NCI-H510A (cell line): Measurements from ENCODE around the gene PPARGC1A.

ENCODE experiments used
- DNase-seq: peaks from one replicate; lab custom pipeline; 2025; lab: John Stamatoyannopoulos, UW

PPARGC1A gene

DNA sequence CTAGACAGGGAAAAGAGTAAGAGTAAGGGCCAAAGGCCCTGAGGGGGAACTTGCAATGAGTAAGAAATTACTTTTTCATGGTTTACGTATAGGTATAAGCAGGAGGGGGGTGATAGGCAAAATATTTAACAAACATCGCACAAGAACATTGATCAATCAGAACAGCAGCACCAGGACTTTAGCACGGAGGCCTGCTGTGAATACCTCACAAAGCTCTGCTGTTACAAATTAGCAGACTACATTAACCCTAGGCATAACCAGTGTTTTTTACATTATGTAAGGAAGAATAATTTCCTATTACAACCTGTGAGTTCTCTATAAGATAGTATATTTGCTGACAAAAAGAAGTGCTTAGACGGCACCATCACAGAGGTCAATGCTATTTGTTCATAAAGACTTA is 44.9 kb downstream of the PPARGC1A start:
- DNase-seq = no peak

DNA sequence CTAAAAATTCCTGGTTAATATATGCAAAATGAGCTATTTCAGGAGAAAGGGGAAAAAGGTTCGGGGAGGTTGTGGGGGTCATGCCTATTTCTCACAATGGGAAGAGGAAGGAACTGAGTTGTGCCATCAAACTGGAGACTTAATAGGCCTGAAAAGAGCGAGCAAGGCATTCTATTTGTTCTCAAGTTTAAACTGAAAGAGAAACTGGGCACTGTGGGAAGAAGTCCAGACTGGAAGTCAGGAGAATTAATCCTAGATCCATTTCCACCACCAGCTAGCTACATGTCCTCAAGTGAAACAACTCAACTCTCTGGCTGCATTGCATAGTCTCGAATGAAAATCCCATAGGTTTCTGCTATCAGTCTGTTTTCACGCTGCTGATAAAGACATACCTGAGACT is 50.6 kb downstream of the PPARGC1A start:
- DNase-seq = no peak

DNA sequence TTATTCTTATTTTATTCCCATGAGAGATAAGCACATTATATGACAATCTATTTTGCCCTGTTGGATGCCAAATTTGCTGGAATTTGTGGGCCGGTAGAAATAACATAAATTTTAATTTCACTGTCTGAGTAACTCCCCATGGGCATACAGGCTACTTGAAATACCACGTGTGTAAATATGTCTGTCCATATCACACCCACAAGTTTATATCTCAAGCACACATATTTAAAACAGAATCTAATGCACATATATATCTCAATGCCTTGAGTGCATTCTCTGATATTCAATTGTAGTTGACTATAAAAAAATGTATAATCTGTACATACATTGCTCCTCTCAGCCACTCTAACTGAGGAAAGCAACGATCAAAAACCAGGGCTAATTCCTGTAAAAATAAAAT is 51.2 kb downstream of the PPARGC1A start:
- DNase-seq = no peak

DNA sequence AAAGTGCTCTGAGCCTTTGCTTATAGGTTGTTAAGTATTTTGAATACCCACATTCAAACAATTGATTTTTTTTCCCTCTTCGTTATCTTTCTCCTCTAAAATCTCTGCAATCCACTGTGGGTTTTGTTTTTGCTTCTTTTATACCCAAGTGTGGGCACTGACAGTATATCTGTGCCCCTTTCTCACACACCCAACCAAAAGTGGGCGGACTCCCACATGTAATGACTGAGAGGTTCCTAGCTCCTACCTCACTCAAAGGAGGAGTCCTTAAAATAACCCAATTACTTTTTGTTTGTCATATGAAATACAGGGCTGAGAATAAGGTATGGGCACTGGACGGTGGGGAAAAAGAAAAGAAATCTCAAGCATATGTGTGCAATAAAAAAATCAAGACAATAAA is 51.7 kb downstream of the PPARGC1A start:
- DNase-seq = no peak

DNA sequence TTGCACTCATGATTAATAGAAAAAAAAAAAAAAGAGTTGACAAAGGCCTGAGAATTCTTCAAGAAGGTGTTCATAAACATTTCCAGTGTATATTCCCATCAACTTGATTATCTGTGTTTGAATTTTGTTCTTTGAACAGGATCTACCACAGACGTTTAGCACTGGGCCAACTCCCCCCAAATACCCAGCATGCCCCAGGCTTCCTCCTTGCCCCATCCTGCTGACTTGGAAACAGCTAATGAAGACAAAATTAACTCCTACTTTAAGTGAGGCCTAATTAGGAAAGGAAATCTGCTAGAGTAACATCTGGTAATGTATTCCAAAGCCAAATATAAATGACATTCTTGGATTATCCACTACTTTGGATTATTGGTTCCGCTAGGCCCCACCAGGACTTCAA is 52.5 kb downstream of the PPARGC1A start:
- no peak for DNase-seq

DNA sequence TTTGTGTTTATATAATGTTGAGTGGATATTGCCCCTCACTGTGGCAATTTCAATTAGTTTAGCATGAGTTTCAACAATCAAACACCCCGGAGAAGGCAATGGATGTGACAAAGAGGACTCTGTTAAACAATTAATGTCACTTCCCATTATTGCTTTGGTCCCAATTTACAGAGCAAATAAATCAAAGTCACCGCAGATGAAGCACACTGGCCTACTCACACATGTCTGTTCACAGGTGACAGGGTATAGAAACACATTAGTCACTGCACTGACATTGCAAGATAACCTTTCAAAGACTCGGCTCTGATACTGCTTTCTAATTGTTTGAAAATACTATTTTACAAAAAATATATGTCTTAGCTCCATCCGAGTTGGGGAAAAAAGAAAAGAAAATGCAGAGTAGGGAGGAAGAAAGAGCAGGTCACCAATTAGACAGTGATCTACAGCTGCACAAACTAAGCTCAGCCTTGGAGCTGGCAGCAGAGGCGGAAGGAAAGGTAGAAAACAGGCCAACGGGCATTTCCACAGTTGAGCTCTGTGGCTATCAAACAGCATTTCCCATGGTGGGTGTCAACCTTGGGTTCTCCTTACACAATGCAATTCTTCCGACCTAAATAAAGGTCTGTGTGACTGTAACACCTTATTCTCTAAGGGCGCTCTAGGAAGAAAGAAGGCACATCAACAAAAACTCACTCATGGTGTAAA is 53.9 kb downstream of the PPARGC1A start:
- DNase-seq = no peak

DNA sequence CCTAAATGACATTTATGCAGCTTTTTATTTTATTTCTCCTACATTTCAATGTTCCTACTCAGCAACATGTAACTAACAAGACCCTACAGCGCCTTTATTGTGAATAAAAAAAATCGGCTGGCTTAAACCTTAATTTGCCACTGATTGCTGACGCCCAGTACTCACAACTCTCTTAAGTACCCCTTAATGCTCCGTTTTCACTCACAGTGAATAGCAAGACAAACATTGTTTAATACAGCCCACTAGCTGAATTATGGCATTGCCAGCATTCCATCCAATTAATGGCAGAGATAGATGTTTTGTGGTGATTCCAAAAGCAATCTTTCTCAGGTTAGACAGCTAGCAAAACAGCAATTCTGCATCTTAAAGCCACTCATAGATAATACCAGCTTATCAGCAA is 61.1 kb downstream of the PPARGC1A start:
- no peak for DNase-seq

DNA sequence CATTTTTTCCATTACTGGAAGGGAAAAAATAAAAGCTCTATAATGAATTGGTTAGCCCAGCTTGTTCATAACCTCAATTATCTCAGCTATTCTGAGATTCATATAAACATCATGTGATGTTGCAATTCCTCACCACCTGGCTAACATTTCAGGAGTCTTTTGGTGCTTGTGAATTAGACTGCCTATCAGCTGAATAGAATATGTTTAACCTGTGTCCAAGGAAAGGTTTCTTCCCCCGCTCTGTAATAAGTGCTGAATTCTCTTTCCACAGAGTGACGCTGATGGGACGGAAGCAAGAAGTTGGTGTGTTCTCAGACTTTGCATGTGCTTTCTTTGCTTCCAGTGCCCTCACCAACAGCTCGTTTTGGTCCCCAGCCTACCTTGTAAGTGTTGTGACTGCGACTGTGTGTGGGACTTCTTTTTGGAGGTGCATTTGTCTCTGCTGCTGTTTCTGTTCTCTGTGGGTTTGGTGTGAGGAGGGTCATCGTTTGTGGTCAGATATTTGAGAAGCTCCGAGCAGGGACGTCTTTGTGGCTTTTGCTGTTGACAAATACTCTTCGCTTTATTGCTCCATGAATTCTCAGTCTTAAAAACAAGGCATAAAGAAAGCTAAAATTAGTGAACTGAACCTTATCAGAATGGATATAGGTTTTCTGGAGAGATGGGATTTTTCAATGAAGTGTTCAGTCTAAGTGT is 61.7 kb downstream of the PPARGC1A start:
- no peak for DNase-seq

DNA sequence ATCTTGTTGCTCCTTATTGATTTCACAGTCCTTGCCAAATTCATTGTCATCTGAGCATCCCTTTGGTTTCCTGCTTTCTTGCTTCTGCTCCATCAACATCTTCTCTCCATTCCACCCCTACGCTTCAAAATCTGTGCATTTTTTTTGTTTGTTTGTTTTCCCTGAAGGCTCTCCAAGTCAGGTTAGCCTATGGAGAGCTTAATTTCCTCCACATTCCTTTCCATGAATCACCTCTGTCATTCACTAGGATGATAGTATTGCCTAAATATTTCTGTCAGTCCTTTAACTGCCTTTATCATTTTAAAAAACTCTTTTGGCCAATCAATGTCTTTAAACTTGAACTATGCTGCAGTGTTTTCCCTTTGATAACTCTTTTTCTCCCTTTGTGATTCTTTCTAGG is 67.7 kb downstream of the PPARGC1A start:
- DNase-seq = no peak

DNA sequence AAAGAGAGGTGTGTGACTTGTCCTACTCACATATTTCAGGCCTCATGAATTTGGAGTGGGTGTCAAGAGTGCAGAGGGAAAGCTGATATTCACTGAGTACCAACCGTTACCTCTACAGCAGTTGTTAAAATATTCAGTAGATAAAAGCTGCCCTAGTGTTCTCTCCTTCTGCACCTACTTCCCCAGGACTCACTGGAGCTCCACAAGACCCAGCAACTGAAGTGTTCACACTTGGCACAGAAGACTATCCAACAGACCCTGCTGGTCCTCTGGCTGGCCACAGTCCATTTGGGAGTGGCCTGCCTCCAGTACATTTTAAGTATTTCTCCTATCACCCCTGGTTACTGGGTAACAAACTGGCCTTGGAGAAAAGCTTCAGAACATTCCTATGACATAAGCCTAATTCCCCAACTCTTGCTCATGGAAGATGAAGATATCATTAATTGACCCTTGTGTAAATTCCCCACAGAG is 70.8 kb downstream of the PPARGC1A start:
- no peak for DNase-seq

DNA sequence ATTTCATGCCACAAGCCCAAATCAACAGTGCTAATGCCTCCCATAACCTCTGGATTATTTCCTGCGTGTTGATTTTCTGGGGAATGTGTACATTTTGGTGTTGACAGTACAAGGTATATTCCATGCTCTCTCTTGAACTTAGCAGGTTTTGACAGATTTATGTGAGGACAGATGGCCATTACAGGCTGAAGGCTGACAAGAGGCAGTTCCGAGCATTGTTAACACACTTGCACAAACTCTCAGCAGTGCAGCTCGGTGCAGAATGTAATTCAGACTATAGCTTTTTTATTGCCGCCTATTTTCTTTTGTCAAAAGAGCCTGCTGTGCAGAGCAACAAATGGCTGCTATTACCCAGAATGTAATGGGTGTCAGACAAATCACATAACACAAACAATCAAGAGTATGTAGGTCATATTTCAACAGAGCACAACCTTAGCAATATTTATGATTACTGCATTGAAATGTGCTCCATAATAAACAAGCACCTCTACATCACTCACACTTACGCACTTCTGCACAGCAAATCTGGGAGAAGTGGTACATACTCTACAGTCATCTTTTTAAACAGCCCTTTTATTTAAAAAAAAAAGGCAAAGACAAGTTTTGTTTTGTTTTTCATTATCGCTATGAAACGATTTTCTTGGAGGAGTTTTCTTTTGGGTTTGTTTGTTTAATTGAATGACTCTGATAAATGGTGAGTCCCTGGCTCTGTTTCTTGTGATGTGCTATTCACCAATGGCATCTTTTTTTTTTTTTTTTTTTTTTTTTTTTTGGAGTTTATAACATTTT is 71.6 kb downstream of the PPARGC1A start:
- DNase-seq = peak; percentile 31

DNA sequence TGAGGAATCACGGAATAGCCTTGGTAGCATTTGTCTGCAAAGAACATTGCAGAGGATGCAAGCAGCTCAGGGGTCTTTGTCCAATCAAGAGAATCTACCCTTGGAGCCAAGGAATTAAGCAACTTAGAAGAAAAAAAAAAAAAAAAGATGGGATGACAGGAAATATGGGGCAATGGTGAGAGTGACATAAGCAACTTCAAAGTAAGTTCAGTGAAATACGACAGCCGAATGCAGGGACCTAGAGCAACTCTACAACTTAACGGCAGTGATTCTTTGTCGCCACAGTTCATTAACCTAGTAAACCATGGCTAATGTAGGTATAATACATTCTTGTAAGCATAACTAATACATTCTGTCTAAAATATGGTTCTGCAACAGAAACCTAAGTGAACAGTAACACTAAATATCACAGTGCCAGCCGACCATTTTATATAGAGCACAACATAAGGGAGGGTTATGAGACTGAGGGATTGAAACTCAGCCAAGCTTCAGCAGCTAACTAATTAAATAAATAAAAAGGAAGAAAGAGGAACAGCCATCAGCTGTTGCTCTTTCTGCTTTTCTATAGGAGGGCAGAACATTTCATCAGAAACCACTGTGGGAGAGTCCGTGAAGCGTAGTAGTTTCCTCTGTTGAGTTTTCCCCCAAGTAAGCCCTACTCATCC is 74.7 kb downstream of the PPARGC1A start:
- no peak for DNase-seq

DNA sequence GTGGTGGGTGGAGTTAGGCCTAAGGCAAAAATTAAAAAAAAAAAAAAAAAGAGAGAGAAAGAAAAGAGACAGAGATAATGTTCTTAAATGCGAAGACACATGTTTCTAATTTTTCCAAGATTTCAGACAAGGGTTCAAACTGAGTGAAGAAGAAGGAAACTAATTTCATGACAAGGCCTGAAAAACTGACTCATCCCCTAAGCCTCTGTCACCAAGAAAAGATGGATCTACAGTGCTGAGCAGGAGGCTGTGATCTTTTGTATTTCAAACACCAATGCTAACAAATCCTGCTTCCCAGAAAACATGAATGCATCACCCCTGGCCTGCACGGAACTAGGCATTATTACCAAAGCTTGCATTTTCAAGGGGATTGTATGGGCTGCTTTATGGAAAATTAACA is 75.3 kb downstream of the PPARGC1A start:
- no peak for DNase-seq

DNA sequence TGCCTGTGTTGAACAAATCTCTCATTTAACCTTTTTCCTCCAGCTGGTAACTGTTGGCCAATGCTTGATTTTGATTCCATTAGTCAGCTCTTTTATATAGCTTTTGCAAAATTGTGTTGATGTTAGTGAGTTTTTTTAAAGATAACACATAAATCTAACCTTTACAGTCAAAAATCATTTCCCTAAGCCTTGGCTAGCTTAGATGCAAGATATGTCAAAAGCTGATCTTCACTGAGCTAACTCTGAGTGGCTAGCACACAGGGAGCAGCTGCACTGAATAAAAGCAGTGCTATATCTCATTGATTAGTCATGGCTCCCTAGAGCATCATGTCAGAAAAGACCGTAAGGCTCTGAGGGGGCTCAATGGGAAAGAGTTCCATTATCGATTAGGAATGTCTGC is 78.7 kb downstream of the PPARGC1A start:
- DNase-seq = no peak

DNA sequence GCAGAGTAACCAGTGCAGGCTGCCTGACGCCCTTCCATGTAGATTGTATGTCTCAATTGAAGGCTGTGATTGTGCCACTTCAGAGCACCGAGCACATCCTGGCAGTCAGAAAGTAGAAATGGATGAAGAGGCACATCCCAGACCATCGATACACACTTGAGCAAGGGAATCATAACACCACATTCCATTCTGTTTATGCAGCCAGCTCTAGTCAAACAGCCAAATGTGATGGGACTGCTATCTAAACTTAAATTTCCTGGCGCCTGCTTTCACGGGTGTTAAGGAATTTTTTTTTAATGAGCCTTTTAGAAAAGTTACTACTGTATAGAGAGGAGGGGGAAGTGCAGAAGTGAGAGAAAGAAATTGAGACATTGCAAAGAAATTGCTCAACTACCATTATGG is 84.4 kb downstream of the PPARGC1A start:
- no peak for DNase-seq

DNA sequence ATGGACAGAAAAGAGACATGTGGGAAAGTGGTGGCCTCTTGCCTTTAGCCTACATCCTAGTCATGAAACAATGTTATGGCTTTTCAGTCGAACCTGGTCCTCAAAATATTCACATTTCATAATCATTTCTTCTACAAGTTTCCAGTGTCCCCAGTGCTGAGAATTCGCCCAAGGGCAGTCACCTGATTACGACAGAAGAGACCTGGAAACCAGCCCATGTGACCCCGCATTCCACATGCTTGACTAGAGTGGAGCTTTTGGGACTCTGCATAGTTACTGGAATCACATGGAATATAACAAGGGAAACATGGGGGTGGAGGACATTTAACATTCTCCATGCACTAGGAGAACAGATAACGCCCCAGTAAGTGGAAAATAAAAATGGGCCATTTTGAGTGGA is 100.1 kb downstream of the PPARGC1A start:
- DNase-seq = no peak

DNA sequence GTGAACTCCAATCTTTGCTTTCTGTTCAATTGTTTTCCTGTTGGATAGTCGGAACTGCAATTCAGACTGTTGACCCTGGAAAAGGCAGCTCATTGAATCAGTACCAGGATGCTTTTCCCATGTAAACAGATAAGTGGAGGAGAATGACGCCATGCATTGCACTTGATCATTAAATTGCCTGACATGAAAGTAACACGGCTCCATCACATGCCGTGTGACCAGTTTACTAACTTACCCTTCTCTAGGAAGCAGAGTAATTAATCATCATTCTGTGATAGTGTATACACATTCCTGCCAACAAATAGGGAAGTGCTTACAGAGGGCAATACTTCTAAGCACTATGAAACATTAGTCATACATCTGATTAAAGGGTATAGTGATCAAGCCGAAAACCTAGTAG is 101.4 kb downstream of the PPARGC1A start:
- no peak for DNase-seq

DNA sequence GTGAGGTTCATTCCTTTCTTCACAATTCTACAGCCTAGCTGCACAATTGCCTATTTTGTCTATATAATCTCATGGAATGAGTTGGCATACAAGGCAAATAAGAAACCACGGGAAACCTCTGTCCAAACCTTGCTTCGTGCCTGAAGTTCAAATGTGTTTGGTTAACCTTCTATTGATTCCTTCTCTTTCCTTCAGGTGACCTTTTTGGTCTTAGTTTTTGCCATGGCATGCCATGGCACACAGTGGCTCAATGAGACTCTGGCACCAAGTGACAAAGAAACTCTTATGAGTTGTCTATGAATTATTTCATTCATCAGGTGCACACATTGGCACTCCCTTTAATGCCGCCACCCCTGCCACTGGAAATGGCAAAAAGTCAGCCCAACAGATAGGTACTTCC is 101.8 kb downstream of the PPARGC1A start:
- no peak for DNase-seq

DNA sequence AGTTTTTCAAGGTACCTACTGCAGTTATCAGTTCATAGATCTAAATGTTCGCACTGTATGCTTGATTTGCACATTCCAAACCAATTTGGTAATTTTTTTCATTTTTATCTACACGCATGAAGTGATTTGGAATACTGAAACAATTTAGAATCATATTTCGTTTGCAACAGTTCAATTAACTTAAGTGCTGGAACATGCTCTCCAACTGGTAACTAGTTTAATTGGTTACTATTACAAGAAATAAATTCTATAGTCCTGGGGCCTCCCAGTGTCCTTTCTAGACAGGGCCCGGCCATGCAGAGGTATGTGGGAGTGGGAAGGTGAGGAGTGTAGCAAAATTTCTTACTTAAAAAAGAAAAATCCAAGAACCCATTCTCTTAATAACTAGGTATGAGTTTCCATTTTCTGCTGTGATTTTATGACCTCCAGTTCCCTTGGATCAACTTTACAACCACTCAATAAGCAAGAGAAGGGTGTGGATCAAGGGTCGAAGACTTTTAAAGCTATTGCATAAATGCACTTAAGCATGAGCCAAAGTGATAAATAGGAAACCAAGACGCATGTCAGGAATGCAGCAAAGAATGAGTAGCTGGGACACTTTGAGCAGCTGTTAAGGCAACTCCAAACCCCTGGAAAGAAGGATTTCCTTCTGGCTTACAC is 106.9 kb downstream of the PPARGC1A start:
- DNase-seq = no peak

DNA sequence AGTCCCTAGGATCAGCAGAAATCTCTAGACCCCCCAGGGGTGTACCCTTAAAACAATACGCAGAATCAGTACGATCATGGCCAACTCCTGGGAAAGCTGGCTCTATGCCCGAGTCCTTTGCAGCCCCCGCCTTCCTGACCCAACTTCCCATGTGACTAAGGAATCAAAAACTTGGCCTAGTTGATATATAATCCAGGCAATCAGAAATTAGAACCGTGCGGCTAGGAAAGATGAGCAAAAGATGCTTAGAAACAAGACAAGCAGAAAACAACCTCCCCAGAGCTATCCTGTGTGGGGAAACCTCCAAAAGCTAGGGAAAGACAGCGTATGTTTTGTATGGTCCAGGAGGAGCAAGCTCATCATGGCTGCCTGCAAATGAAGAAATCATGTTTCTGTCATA is 110.0 kb downstream of the PPARGC1A start:
- no peak for DNase-seq

DNA sequence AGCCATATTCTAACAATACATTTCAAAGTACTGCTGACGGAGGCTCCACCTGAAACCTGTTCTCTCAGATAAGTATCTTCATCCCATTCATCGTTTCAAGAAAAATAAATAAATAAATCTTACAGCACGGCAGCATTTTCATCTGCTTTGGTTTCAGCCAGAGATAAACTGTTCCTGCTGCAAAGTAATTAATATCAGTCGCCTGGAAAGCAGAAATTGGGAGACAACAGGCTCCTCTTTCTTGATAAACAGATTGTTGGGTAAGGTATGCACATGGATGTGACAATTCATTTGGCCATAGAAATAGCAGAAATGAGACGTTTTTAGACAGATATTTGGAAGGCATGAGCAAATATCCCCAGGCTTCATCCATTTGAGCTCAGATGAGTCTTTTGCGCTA is 110.4 kb downstream of the PPARGC1A start:
- DNase-seq = no peak

DNA sequence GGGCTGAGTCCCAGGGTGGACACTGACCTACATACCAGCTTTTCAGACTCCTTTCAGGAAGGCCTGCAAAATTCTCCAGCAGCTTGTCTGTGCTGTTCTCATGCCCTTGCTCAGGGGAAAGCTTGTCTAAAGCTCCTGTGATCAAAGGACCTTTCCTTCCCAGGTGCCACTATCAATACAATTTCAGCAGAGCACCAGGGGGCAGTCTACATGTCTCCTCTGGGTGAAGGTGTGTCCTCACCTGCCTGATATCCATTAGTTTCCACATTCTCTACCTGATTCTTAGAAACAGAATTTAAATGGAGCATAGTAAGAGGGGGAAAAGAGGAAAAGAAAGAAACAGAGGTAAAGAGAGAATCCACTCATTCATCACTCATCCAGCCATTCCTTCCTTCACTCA is 114.2 kb downstream of the PPARGC1A start:
- DNase-seq = no peak
